ENCODE measurements around the gene TMEM17. TPM values are rescaled to one million over a fixed set of nuclear protein-coding genes. Genes with fewer than 3 reads are reported as not detected.

The TMEM17 gene
- total RNA-seq, 2 experiments from 2014 or later = not detected

GRCh38 chr2:62466503-62466854 lies 39.5 kb downstream of the TMEM17 start:
- no peak for TF ChIP-seq CTCF (IDR thresholded peaks at IDR 0.05)
- CTCF ChIA-PET = no interaction called here

GRCh38 chr2:62465741-62466502 lies 40.1 kb downstream of the TMEM17 start:
- Mint-ChIP-seq H3K9me3 (no peaks in the 10 kb centered on the region), H3K27ac (no peak overlapping the region)
- POLR2A ChIA-PET = no interaction called here

More at GRCh38 chr2:62466503-62466854, 39.5 kb downstream of the TMEM17 start:
- H3K4me1 Mint-ChIP-seq (ENCODE audit: low read depth) = no peaks in the 10 kb centered on the region
- H3K27me3 Mint-ChIP-seq = no peaks in the 10 kb centered on the region
- H3K9me3 Mint-ChIP-seq = no peaks in the 10 kb centered on the region
- Histone ChIP-seq H3K36me3 (ENCODE audit: insufficient read depth, low read length) (no peaks in the 10 kb centered on the region), H3K27me3 (ENCODE audit: control insufficient read depth in 1 of 2, insufficient read depth in 2 of 2, low read length in 2 of 2) (no peaks in the 10 kb centered on the region), H3K4me1 (ENCODE audit: insufficient read depth, low read length) (no peaks in the 10 kb centered on the region), H3K4me3 (ENCODE audit: low read length) (no peak overlapping the region), H3K9me3 (ENCODE audit: control insufficient read depth in 1 of 2, insufficient read depth in 1 of 2, low read length in 2 of 2) (no peaks in the 10 kb centered on the region), H3K27ac (ENCODE audit: low read depth in 1 of 2, low read length in 2 of 2) (no peak overlapping the region)
- ATAC-seq (ENCODE audit: poor library complexity) = no peak
- intact Hi-C loops (cut with DNase I, micrococcal nuclease) = no loop called here
- no peak overlapping the region for H3K4me3 Mint-ChIP-seq
- POLR2A ChIA-PET = no interaction called here
- no peak for DNase-seq
- H3K36me3 Mint-ChIP-seq (ENCODE audit: low read depth) = no peaks in the 10 kb centered on the region
- H3K27ac Mint-ChIP-seq = no peak overlapping the region

GRCh38 chr2:62465039-62465740 lies 40.8 kb downstream of the TMEM17 start:
- Mint-ChIP-seq H3K27me3 (no peaks in the 10 kb centered on the region), H3K4me3 (no peak overlapping the region), H3K9me3 (no peaks in the 10 kb centered on the region), H3K4me1 (ENCODE audit: low read depth) (no peaks in the 10 kb centered on the region), H3K36me3 (ENCODE audit: low read depth) (no peaks in the 10 kb centered on the region), H3K27ac (no peak overlapping the region)
- no peak for DNase-seq
- Histone ChIP-seq H3K27ac (ENCODE audit: low read depth in 1 of 2, low read length in 2 of 2) (no peak overlapping the region), H3K36me3 (ENCODE audit: insufficient read depth, low read length) (no peaks in the 10 kb centered on the region), H3K4me3 (ENCODE audit: low read length) (no peak overlapping the region), H3K4me1 (ENCODE audit: insufficient read depth, low read length) (no peaks in the 10 kb centered on the region), H3K27me3 (ENCODE audit: control insufficient read depth in 1 of 2, insufficient read depth in 2 of 2, low read length in 2 of 2) (no peaks in the 10 kb centered on the region), H3K9me3 (ENCODE audit: control insufficient read depth in 1 of 2, insufficient read depth in 1 of 2, low read length in 2 of 2) (no peaks in the 10 kb centered on the region)
- POLR2A ChIA-PET = no interaction called here
- intact Hi-C loops (cut with DNase I, micrococcal nuclease) = no loop called here
- no peak for TF ChIP-seq CTCF (IDR thresholded peaks at IDR 0.05)
- CTCF ChIA-PET = no interaction called here
- ATAC-seq (ENCODE audit: poor library complexity) = no peak

More at GRCh38 chr2:62465741-62466502, 40.1 kb downstream of the TMEM17 start:
- H3K27me3 ChIP-seq (ENCODE audit: control insufficient read depth in 1 of 2, insufficient read depth in 2 of 2, low read length in 2 of 2) = no peaks in the 10 kb centered on the region
- Mint-ChIP-seq H3K4me3 (no peak overlapping the region), H3K4me1 (ENCODE audit: low read depth) (no peaks in the 10 kb centered on the region), H3K27me3 (no peaks in the 10 kb centered on the region), H3K36me3 (ENCODE audit: low read depth) (no peaks in the 10 kb centered on the region)
- TF ChIP-seq CTCF (IDR thresholded peaks at IDR 0.05) = no peak
- DNase-seq = no peak
- CTCF ChIA-PET = no interaction called here
- H3K36me3 ChIP-seq (ENCODE audit: insufficient read depth, low read length) = no peaks in the 10 kb centered on the region
- no peaks in the 10 kb centered on the region for H3K9me3 ChIP-seq (ENCODE audit: control insufficient read depth in 1 of 2, insufficient read depth in 1 of 2, low read length in 2 of 2)
- intact Hi-C loops (cut with DNase I, micrococcal nuclease) = no loop called here
- no peak for ATAC-seq (ENCODE audit: poor library complexity)
- H3K4me3 ChIP-seq (ENCODE audit: low read length) = no peak overlapping the region
- no peak overlapping the region for H3K27ac ChIP-seq (ENCODE audit: low read depth in 1 of 2, low read length in 2 of 2)
- no peaks in the 10 kb centered on the region for H3K4me1 ChIP-seq (ENCODE audit: insufficient read depth, low read length)

All from CD4-positive, alpha-beta T cell (primary cell).